CD4-positive, alpha-beta T cell (primary cell): ENCODE data around the gene LDB2. TPM values are rescaled to one million over a fixed set of nuclear protein-coding genes. Genes with fewer than 3 reads are reported as not detected.

ENCODE experiments used
- ATAC-seq: fragments of 200-7000 bp; cut with Tn5 transposase; one replicate; pipeline ENCODE4 v1.10.0; 2022; ENCODE audit warnings: mild to moderate bottlenecking; ENCODE audit not compliant: poor library complexity
- CTCF ChIA-PET: fragments of 350-600 bp; sonication (Branson Sonifier 250); formaldehyde crosslinking; loops from one replicate; lab custom pipeline; 2021; ENCODE audit warnings: antibody characterized with exemption, inconsistent platforms; lab: Charles Lee
- POLR2A ChIA-PET: fragments of 350-600 bp; sonication (Branson Sonifier 250); formaldehyde crosslinking; loops from one replicate; lab custom pipeline; 2021; ENCODE audit warnings: antibody characterized with exemption, inconsistent platforms; lab: Charles Lee
- DNase-seq, 14 experiments: peaks; one replicate each; pipeline ENCODE4 v3.0.0-alpha.2; 2013 to 2020; ENCODE audit warnings: mixed read lengths in 2 of 14
- H3K27ac ChIP-seq, 2 donors: one replicate each; pipeline versions ENCODE4 v1.5.1 to v1.7.0; 2013; ENCODE audit warnings: low read length in 2 of 2, low read depth in 1 of 2, mild to moderate bottlenecking in 1 of 2
- H3K27me3 ChIP-seq, 2 experiments: 1 replicate in 1 of 2; 2 replicates in 1 of 2; pipeline versions ENCODE4 v1.6.1 to v1.7.0; 2013; ENCODE audit warnings: low read length in 2 of 2, control low read depth in 1 of 2, mild to moderate bottlenecking in 1 of 2, moderate library complexity in 1 of 2; ENCODE audit not compliant: insufficient read depth in 2 of 2, control insufficient read depth in 1 of 2
- H3K36me3 ChIP-seq: one replicate; pipeline ENCODE4 v1.6.1; 2013; ENCODE audit warnings: low read length, control low read depth; ENCODE audit not compliant: insufficient read depth
- H3K4me1 ChIP-seq: one replicate; pipeline ENCODE4 v1.6.1; 2013; ENCODE audit warnings: low read length, control low read depth; ENCODE audit not compliant: insufficient read depth
- H3K4me3 ChIP-seq: one replicate; pipeline ENCODE4 v1.5.1; 2013; ENCODE audit warnings: mild to moderate bottlenecking, low read length, moderate library complexity
- H3K9me3 ChIP-seq, 2 experiments: 1 replicate in 1 of 2; 2 replicates in 1 of 2; pipeline versions ENCODE4 v1.6.1 to v1.7.0; 2013; ENCODE audit warnings: low read length in 2 of 2, mild to moderate bottlenecking in 2 of 2, control low read depth in 1 of 2, moderate library complexity in 1 of 2; ENCODE audit not compliant: control insufficient read depth in 1 of 2, insufficient read depth in 1 of 2
- H3K27ac Mint-ChIP-seq: one replicate; pipeline ENCODE4 v1.8.0; 2020; ENCODE audit warnings: mixed read lengths
- H3K27me3 Mint-ChIP-seq: one replicate; pipeline ENCODE4 v1.8.0; 2021; ENCODE audit warnings: mixed read lengths
- H3K36me3 Mint-ChIP-seq: one replicate; pipeline ENCODE4 v1.8.0; 2021; ENCODE audit warnings: low read depth, mixed read lengths
- H3K4me1 Mint-ChIP-seq: one replicate; pipeline ENCODE4 v1.8.0; 2021; ENCODE audit warnings: low read depth, mixed read lengths
- H3K4me3 Mint-ChIP-seq: one replicate; pipeline ENCODE4 v1.8.0; 2020; ENCODE audit warnings: mild to moderate bottlenecking, mixed read lengths
- H3K9me3 Mint-ChIP-seq: one replicate; pipeline ENCODE4 v1.8.0; 2020; ENCODE audit warnings: mixed read lengths
- intact Hi-C, 2 experiments: fragments of 100-400 bp; cut with DNase I in 1 of 2; cut with micrococcal nuclease in 1 of 2; formaldehyde crosslinking; loops; one replicate each; pipeline versions ENCODE4 v1.15.1 to v1.9.0; 2023 to 2025; cut with DNase I, micrococcal nuclease
- total RNA-seq, 174 experiments: library from RNA in 2 of 174; stranded (reverse) in 2 of 174; gene quantifications; one replicate each; pipeline ENCODE4 v1.2.3 and lab custom pipeline; 2021 to 2026
- TF ChIP-seq, protein P1 (sequence below): fragments of 200-600 bp; IDR thresholded peaks from one replicate; pipeline ENCODE4 v1.8.0; 2022; ENCODE audit warnings: antibody characterized with exemption, mild to moderate bottlenecking

LDB2 gene
- total RNA-seq, 2 experiments from 2014 or later, result not detected

DNA sequence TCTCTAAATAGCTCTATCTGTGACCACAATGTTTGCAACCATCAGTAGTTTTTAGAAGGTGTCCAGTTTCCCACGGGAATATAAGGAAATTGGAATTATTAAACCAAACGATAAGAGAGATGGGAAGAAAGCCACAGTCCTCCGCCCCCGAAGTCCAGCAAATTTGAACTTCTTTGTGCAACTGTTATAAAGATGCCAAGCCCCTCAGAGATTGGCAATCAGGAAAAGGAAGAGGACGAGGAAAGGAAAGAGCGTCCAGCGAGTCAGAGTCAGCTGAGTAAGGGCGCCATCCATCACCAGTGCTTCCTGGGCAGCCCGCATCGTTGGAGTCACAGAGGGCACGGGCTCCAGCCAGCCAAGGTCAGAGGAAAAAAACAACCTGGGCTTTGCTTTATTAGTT lies 35.7 kb downstream of the LDB2 start:
- Histone ChIP-seq H3K27me3 (no peaks in the 10 kb centered on the region), H3K4me3 (no peak overlapping the region), H3K9me3 (no peaks in the 10 kb centered on the region), H3K27ac (no peak overlapping the region), H3K36me3 (no peaks in the 10 kb centered on the region), H3K4me1 (no peaks in the 10 kb centered on the region)
- intact Hi-C loops, result no loop called here
- TF ChIP-seq, protein P1, sequence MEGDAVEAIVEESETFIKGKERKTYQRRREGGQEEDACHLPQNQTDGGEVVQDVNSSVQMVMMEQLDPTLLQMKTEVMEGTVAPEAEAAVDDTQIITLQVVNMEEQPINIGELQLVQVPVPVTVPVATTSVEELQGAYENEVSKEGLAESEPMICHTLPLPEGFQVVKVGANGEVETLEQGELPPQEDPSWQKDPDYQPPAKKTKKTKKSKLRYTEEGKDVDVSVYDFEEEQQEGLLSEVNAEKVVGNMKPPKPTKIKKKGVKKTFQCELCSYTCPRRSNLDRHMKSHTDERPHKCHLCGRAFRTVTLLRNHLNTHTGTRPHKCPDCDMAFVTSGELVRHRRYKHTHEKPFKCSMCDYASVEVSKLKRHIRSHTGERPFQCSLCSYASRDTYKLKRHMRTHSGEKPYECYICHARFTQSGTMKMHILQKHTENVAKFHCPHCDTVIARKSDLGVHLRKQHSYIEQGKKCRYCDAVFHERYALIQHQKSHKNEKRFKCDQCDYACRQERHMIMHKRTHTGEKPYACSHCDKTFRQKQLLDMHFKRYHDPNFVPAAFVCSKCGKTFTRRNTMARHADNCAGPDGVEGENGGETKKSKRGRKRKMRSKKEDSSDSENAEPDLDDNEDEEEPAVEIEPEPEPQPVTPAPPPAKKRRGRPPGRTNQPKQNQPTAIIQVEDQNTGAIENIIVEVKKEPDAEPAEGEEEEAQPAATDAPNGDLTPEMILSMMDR, result no peak
- Mint-ChIP-seq H3K4me3 (no peak overlapping the region), H3K27ac (no peak overlapping the region), H3K27me3 (peaks cover 4% of the 10 kb centered on the region), H3K36me3 (no peaks in the 10 kb centered on the region), H3K9me3 (no peaks in the 10 kb centered on the region), H3K4me1 (no peaks in the 10 kb centered on the region)
- ChIA-PET POLR2A (no interaction called here), CTCF (no interaction called here)
- no peak for ATAC-seq
- DNase-seq, result no peak

DNA sequence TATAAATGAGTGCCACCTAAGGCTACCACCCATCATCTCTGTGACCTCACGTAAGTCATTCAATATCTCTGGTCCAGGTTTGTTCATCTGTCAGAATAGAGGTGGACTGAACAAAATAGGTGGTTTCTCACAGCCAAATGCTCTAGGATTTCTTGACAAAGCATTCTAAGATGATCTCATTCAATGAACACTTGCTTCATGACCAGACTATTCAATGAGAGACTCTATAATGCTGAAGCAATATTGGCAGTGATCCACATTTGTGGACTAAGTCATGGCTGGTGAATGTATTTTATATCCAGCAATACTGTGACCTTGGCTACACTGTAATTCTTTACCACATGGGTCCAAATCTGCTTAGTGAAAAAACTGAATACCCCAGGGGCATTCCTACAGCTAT lies 37.9 kb downstream of the LDB2 start:
- CTCF ChIA-PET, result no interaction called here
- Mint-ChIP-seq H3K4me3 (no peak overlapping the region), H3K27ac (no peak overlapping the region), H3K9me3 (no peaks in the 10 kb centered on the region), H3K27me3 (peaks cover 4% of the 10 kb centered on the region), H3K36me3 (no peaks in the 10 kb centered on the region), H3K4me1 (no peaks in the 10 kb centered on the region)
- Histone ChIP-seq H3K4me1 (no peaks in the 10 kb centered on the region), H3K4me3 (no peak overlapping the region), H3K27me3 (no peaks in the 10 kb centered on the region), H3K27ac (no peak overlapping the region), H3K36me3 (no peaks in the 10 kb centered on the region), H3K9me3 (no peaks in the 10 kb centered on the region)
- TF ChIP-seq, protein P1, result no peak
- intact Hi-C loops, result no loop called here
- DNase-seq (no peak), ATAC-seq (no peak)
- POLR2A ChIA-PET, result no interaction called here

DNA sequence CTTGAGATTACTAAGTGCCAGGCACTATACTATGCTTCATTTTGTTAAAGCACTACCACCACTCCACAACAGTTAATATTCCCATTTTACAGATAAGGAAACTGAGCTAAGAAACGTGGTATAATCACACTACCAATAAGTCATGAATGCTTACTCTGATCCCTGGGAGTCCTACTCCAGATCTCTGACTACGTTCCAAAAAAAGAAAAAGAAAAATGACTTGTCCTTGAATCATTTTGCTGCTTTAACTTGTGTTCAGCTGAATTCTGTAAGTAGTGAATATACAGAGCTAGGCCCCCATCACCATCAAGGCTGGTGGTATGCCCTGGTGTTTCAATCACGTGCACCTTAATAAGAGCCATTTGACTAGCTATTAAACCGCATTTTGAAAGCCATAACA lies 39.4 kb downstream of the LDB2 start:
- Mint-ChIP-seq H3K27me3 (peaks cover 4% of the 10 kb centered on the region), H3K27ac (no peak overlapping the region), H3K36me3 (no peaks in the 10 kb centered on the region), H3K4me3 (no peak overlapping the region), H3K4me1 (no peaks in the 10 kb centered on the region), H3K9me3 (no peaks in the 10 kb centered on the region)
- POLR2A ChIA-PET, result no interaction called here
- CTCF ChIA-PET, result no interaction called here
- Histone ChIP-seq H3K4me3 (no peak overlapping the region), H3K4me1 (no peaks in the 10 kb centered on the region), H3K36me3 (no peaks in the 10 kb centered on the region), H3K27me3 (no peaks in the 10 kb centered on the region), H3K27ac (no peak overlapping the region), H3K9me3 (no peaks in the 10 kb centered on the region)
- no peak for DNase-seq
- intact Hi-C loops, result no loop called here
- TF ChIP-seq, protein P1, result no peak
- no peak for ATAC-seq
